Activated CD4-positive, alpha-beta T cell treated with anti-CD3 and anti-CD28 coated beads, Interleukin-2, amount 10 ng/mL, durations not matched to agents 24 days and 14 days (primary cell): ENCODE data around the gene YPEL2. TPM values are rescaled to one million over a fixed set of nuclear protein-coding genes. Genes with fewer than 3 reads are reported as not detected.
A peak's percentile ranks its signal among the peaks of the same experiment; 100 is the strongest.

ENCODE experiments used
- DNase-seq: peaks from one replicate; pipeline ENCODE4 v3.0.0; 2022
- H3K27ac Mint-ChIP-seq: one replicate; pipeline ENCODE4 v1.8.0; 2022; ENCODE audit warnings: mild to moderate bottlenecking, mixed read lengths
- H3K27me3 Mint-ChIP-seq: one replicate; pipeline ENCODE4 v1.8.0; 2022; ENCODE audit warnings: mixed read lengths
- H3K36me3 Mint-ChIP-seq: one replicate; pipeline ENCODE4 v1.8.0; 2022; ENCODE audit warnings: low read depth, mild to moderate bottlenecking, mixed read lengths
- H3K4me1 Mint-ChIP-seq: one replicate; pipeline ENCODE4 v1.8.0; 2021; ENCODE audit warnings: mixed read lengths
- H3K4me3 Mint-ChIP-seq: one replicate; pipeline ENCODE4 v1.8.0; 2022; ENCODE audit warnings: mild to moderate bottlenecking, moderate library complexity, mixed read lengths
- H3K9me3 Mint-ChIP-seq: one replicate; pipeline ENCODE4 v1.8.0; 2021; ENCODE audit warnings: mixed read lengths
- intact Hi-C: fragments of 100-400 bp; cut with micrococcal nuclease; formaldehyde crosslinking; loops from one replicate; pipeline ENCODE4 v1.15.1; 2023
- total RNA-seq: library from RNA; stranded (reverse); gene quantifications from 2 replicates; pipeline ENCODE4 v1.2.3, GENCODE V29; 2022

YPEL2 gene
- total RNA-seq, 1 donor from 2014 or later, result 6.2 TPM

DNA sequence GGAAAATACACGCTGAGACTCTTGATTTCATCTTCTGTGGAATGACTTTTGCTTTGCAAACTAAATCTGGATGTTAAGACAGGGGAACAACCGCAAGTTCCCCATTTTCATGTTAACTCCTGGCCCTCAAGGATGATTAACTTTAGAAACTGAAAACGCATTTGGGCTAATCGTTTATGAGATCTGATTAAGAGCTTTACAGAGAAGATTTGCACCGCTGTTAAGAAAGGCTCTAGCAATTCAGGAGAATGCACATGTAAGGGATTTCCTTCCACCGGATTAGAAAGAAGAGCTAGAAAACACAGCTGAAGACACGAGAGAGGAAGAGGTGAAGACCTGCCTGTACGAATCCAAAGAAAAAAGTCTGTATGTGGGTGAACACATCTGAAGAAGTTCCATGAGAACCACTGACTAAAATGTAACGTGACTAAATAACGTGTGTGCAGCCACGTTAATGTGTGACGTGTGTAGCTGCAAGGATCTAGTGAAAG is 106.4 kb downstream of the YPEL2 start:
- Mint-ChIP-seq H3K36me3 (no peaks in the 10 kb centered on the region), H3K9me3 (peaks cover under 1% of the 10 kb centered on the region), H3K27me3 (no peaks in the 10 kb centered on the region), H3K27ac (peak overlapping the region; percentile 76), H3K4me1 (peaks cover 62% of the 10 kb centered on the region), H3K4me3 (peak overlapping the region; percentile 9)
- no peak for DNase-seq
- intact Hi-C loops, result loop anchor here (5.0 kb wide), 1 partner anchor 129 kb away; the partner anchor contains the start of gene DHX40

- intact Hi-C loops, result loop anchor here (5.0 kb wide), 1 partner anchor 128 kb away; the partner anchor contains the start of gene DHX40
Measured at GRCh38 chr17:59439262-59439661, 107.8 kb downstream of the YPEL2 start.

DNA sequence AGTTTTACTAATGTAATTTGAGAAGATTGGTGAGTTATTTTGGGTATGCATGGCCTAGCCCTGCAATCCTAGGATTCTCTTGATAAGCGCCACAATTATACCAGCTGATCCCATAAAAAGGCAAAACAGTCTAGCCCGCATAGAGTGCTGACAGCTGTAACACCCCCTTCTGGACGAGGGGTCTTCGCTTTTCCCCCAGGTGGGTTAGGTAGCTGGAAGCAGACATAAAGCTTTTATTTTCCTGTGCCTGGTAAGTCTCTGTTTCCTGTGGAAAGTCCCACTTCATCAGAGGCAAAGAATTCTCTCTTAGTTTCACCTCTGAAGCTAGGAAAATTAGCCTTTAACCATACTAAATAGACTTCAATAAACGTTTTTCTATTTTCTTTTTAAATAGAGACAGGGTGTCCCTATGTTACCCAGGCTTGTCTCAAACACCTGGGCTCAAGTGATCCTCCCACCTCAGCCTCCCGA is 108.3 kb downstream of the YPEL2 start:
- Mint-ChIP-seq H3K36me3 (no peaks in the 10 kb centered on the region), H3K27ac (peak overlapping the region; percentile 95), H3K4me1 (peaks cover 55% of the 10 kb centered on the region), H3K9me3 (no peaks in the 10 kb centered on the region), H3K4me3 (peak overlapping the region; percentile 78), H3K27me3 (no peaks in the 10 kb centered on the region)
- DNase-seq, result peak; percentile 61
- intact Hi-C loops, result loop anchor here (1.0 to 5.0 kb wide), 5 partner anchors 65 to 284 kb away; partner anchors contain the start of genes CLTC, DHX40, GDPD1 and PRR11

More at GRCh38 chr17:59439262-59439661, 107.8 kb downstream of the YPEL2 start:
- no peaks in the 10 kb centered on the region for H3K27me3 Mint-ChIP-seq
- peaks cover 58% of the 10 kb centered on the region for H3K4me1 Mint-ChIP-seq
- H3K4me3 Mint-ChIP-seq, result peak overlapping the region; percentile 78
- peak; percentile 72 for DNase-seq
- peak overlapping the region; percentile 95 for H3K27ac Mint-ChIP-seq
- H3K36me3 Mint-ChIP-seq, result no peaks in the 10 kb centered on the region
- H3K9me3 Mint-ChIP-seq, result no peaks in the 10 kb centered on the region

GRCh38 chr17:59440757-59441463 is 109.5 kb downstream of the YPEL2 start:
- Mint-ChIP-seq H3K4me1 (peaks cover 49% of the 10 kb centered on the region), H3K27ac (peak overlapping the region; percentile 95), H3K27me3 (no peaks in the 10 kb centered on the region)

DNA sequence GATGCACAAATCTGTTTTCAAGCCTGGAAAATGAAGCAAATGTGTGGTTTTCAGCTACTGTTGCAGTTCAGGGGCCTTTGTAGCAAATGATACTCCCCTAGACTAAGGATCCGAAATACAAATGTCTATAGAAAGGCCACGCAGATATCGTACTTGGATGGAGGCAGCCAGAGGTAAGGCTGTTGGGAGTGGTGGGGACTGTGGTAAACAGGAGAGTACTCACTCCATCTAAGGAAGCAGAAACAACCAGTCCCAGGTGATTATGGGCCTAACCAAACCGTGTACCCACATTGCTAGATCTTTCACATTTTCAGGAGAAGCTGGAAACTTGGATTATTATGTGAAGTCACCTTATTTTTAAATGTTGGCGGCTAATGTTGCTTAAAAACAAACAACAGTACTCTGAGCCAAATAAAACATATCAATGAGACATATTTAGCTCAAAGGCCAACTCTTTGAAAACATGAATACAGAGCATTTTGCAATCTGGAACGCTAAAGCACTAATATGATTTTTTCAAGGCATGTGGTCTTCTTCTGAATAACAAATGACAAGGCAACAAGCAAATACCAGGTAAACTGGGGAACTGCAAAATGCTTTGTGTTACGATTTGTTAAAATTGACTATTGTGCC is 110.1 kb downstream of the YPEL2 start:
- peaks cover 45% of the 10 kb centered on the region for H3K4me1 Mint-ChIP-seq
- intact Hi-C loops, result loop anchor here (1.0 to 5.0 kb wide), 7 partner anchors 14 to 219 kb away; partner anchors contain the start of genes CLTC and GDPD1
- H3K4me3 Mint-ChIP-seq, result peak overlapping the region; percentile 78
- H3K27me3 Mint-ChIP-seq, result no peaks in the 10 kb centered on the region
- no peaks in the 10 kb centered on the region for H3K9me3 Mint-ChIP-seq
- H3K27ac Mint-ChIP-seq, result peak overlapping the region; percentile 95
- no peak for DNase-seq
- H3K36me3 Mint-ChIP-seq, result no peaks in the 10 kb centered on the region

More at GRCh38 chr17:59440757-59441463, 109.5 kb downstream of the YPEL2 start:
- peak; percentile 96 for DNase-seq
- Mint-ChIP-seq H3K36me3 (no peaks in the 10 kb centered on the region), H3K9me3 (no peaks in the 10 kb centered on the region), H3K4me3 (peak overlapping the region; percentile 78)
- intact Hi-C loops, result loop anchor here (1.0 to 5.0 kb wide), 8 partner anchors 14 to 286 kb away; partner anchors contain the start of genes CLTC, GDPD1, PRR11 and SKA2

- H3K4me1 Mint-ChIP-seq, result peaks cover 36% of the 10 kb centered on the region
Measured at GRCh38 chr17:59443106-59443505, 111.7 kb downstream of the YPEL2 start.

More at GRCh38 chr17:59443106-59443505, 111.7 kb downstream of the YPEL2 start:
- intact Hi-C loops, result loop anchor here (5.0 kb wide), 1 partner anchor 221 kb away; the partner anchor contains the start of gene GDPD1
- no peak overlapping the region for H3K4me3 Mint-ChIP-seq
- no peaks in the 10 kb centered on the region for H3K27me3 Mint-ChIP-seq
- H3K27ac Mint-ChIP-seq, result no peak overlapping the region
- no peaks in the 10 kb centered on the region for H3K36me3 Mint-ChIP-seq
- no peak for DNase-seq
- no peaks in the 10 kb centered on the region for H3K9me3 Mint-ChIP-seq

Other genes with a start within 250 kb of the YPEL2 start
- gene TRIM37, start 224.8 kb upstream of the YPEL2 start, total RNA-seq, result 26.5 and 29.3 TPM in 2 replicates
- gene SKA2, start 176.5 kb upstream of the YPEL2 start, total RNA-seq, result 60.5 and 62.2 TPM in 2 replicates
- gene PRR11, start 175.9 kb upstream of the YPEL2 start, total RNA-seq, result 29.7 and 32.6 TPM in 2 replicates
- 23.9 and 25.2 TPM in 2 replicates for gene SMG8, start 121.6 kb upstream of the YPEL2 start, total RNA-seq
- 1.8 and 2.7 TPM in 2 replicates for gene GDPD1, start 111.1 kb upstream of the YPEL2 start, total RNA-seq
- gene DHX40, start 234.0 kb downstream of the YPEL2 start, total RNA-seq, result 17.0 and 20.5 TPM in 2 replicates